IMR-90 (cell line): Measurements from ENCODE around the gene ABCA2.

ENCODE experiments used
- CEBPB ChIP-seq: IDR thresholded peaks from 2 replicates; pipeline ENCODE4 v1.6.1; 2012; ENCODE audit warnings: low read depth, low read length, improper control_type of control experiment
- CHD1 ChIP-seq: IDR thresholded peaks from 2 replicates; pipeline ENCODE4 v1.6.1; 2012; ENCODE audit warnings: low read depth, low read length, improper control_type of control experiment
- MAFK ChIP-seq: IDR thresholded peaks from 2 replicates; pipeline ENCODE4 v1.6.1; 2012; ENCODE audit warnings: low read depth, low read length, improper control_type of control experiment
- MXI1 ChIP-seq: IDR thresholded peaks from 2 replicates; pipeline ENCODE4 v1.6.1; 2012; ENCODE audit warnings: low read depth, mild to moderate bottlenecking, low read length, moderate library complexity, borderline replicate concordance
- POLR2A ChIP-seq: IDR thresholded peaks from 2 replicates; pipeline ENCODE4 v1.6.1; 2012; ENCODE audit warnings: mild to moderate bottlenecking, low read depth, low read length
- RFX5 ChIP-seq: IDR thresholded peaks from 2 replicates; pipeline ENCODE4 v1.8.0; 2012; ENCODE audit warnings: low read depth, mild to moderate bottlenecking, low read length, moderate library complexity
- TF ChIP-seq, protein P1 (sequence below): conservative IDR thresholded peaks from 2 replicates; pipeline ENCODE4 v1.5.1; 2012; ENCODE audit warnings: mild to moderate bottlenecking, low read depth, low read length, improper control_type of control experiment

DNA sequence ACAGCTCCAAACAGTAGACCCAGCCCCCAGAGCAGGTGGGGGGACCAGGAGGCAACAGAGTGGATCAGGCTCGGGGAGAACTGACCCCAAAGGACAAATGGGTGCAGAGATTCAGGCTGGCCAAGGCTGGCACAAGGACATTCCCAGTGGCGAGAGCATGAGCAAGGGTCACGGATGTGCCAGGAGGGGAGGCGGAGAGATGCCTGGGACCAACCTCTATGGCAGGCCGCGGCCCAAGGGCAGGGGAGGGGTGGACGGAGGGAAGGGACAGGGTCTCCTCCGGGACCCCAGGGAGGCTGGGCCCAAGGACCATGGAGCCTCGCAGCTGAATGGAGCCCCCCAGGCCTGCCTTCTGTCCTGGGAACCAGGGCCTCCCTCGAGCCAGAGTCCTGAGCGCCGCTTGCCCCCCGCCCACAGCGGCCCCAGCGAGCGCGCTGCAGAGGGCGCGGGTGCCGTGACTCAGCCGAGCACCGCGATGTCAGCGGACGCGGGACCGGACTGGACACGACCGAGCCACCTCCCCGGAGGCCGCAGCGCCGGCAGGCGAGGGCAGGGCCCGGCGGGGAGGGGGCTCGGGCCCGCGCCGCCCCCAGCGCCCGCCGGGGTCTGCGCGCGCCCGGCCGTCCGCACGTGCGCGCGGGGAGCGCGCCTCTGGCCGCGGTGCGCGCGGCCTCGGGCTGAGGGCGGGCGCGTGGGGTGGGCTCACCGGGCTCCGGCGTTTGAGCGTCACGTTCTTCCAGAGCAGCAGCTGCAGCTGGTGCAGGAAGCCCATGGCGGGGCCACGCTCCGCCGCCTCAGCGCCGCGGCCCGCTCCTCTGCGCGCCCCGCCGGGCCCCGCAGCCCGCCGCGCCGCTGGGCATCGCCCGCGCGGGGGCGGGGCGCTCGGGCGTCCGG lies at the start of gene ABCA2:
- TF ChIP-seq, protein P1, sequence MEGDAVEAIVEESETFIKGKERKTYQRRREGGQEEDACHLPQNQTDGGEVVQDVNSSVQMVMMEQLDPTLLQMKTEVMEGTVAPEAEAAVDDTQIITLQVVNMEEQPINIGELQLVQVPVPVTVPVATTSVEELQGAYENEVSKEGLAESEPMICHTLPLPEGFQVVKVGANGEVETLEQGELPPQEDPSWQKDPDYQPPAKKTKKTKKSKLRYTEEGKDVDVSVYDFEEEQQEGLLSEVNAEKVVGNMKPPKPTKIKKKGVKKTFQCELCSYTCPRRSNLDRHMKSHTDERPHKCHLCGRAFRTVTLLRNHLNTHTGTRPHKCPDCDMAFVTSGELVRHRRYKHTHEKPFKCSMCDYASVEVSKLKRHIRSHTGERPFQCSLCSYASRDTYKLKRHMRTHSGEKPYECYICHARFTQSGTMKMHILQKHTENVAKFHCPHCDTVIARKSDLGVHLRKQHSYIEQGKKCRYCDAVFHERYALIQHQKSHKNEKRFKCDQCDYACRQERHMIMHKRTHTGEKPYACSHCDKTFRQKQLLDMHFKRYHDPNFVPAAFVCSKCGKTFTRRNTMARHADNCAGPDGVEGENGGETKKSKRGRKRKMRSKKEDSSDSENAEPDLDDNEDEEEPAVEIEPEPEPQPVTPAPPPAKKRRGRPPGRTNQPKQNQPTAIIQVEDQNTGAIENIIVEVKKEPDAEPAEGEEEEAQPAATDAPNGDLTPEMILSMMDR, result no peak
- no peak for TF ChIP-seq CEBPB
- no peak for TF ChIP-seq MAFK
- TF ChIP-seq RFX5, result no peak
- TF ChIP-seq POLR2A, result no peak
- no peak for TF ChIP-seq CHD1
- 0 out of 2 replicates have a peak, but pooled peaks have one; percentile 8 for TF ChIP-seq MXI1
